Breast epithelium (tissue), 4 donors: ENCODE measurements around the gene TJP2. TPM values are rescaled to one million over a fixed set of nuclear protein-coding genes. Genes with fewer than 3 reads are reported as not detected.
A peak's percentile ranks its signal among the peaks of the same experiment; 100 is the strongest.

Source experiments
- DNase-seq, 2 donors: peaks; one replicate each; pipeline ENCODE4 v3.0.0-alpha.2; 2019; ENCODE audit warnings: low spot score in 2 of 2
- H3K27ac ChIP-seq, 2 donors: fragments of 200-600 bp; sonication (generic) in 1 of 2; one replicate each; pipeline ENCODE4 v1.5.1; 2016 to 2019; ENCODE audit warnings: mild to moderate bottlenecking in 1 of 2
- H3K27me3 ChIP-seq, 2 donors: fragments of 200-600 bp; sonication (generic) in 1 of 2; one replicate each; pipeline versions ENCODE4 v1.5.1 to v1.6.0; 2017 to 2019; ENCODE audit warnings: control low read depth in 1 of 2, mild to moderate bottlenecking in 1 of 2
- H3K36me3 ChIP-seq: fragments of 200-600 bp; one replicate; pipeline ENCODE4 v1.5.1; 2019
- H3K4me1 ChIP-seq, 2 donors: fragments of 200-600 bp; sonication (generic); one replicate each; pipeline ENCODE4 v1.5.1; 2016 to 2019; ENCODE audit warnings: control low read depth in 1 of 2
- H3K4me3 ChIP-seq, 3 donors: fragments of 200-600 bp; sonication (generic); 1 replicate in 2 of 3; 2 replicates in 1 of 3; pipeline ENCODE4 v1.5.1; 2016 to 2019; ENCODE audit warnings: mild to moderate bottlenecking in 3 of 3, moderate library complexity in 2 of 3
- H3K9me3 ChIP-seq, 2 donors: fragments of 200-600 bp; sonication (generic) in 1 of 2; one replicate each; pipeline ENCODE4 v1.5.1; 2016 to 2019; ENCODE audit warnings: control low read depth in 1 of 2
- POLR2A ChIP-seq: fragments of 450-650 bp; IDR thresholded peaks from one replicate; pipeline ENCODE4 v1.6.1; 2016; ENCODE audit warnings: antibody characterized with exemption, mild to moderate bottlenecking, moderate library complexity
- POLR2AphosphoS5 ChIP-seq, 3 donors: sonication (generic); formaldehyde crosslinking; IDR thresholded peaks; one replicate each; pipeline ENCODE4 v1.6.1; 2017; ENCODE audit warnings: antibody characterized with exemption in 3 of 3
- intact Hi-C: fragments of 100-400 bp; cut with DNase I; formaldehyde crosslinking; loops from one replicate; pipeline ENCODE4 v1.15.1; 2023; ENCODE audit warnings: low total_unique reads
- total RNA-seq, 3 donors: library from RNA; depleted of rRNA; stranded (reverse); fragments of >200 nt; gene quantifications; one replicate each; pipeline ENCODE4 v1.1.0, GENCODE V29; 2016
- TF ChIP-seq, protein P1 (sequence below), 3 donors: fragments of 450-650 bp; IDR thresholded peaks; one replicate each; pipeline ENCODE4 v1.5.1; 2016 to 2017; ENCODE audit warnings: antibody characterized with exemption in 3 of 3, mild to moderate bottlenecking in 3 of 3, moderate library complexity in 3 of 3

The TJP2 gene
- 100 to 1,000 TPM in 2 of 3 donors, 10 to 100 TPM in 1; 85.2 to 125 (median 108) TPM for total RNA-seq

GRCh38 chr9:69173891-69174615, at the start of gene TJP2:
Gene TJP2, plus strand, starts transcription at chr9:69174277. Its CDS starts 96 bp downstream, at chr9:69174373.
- H3K36me3 ChIP-seq: no peaks in the 10 kb centered on the region
- TF ChIP-seq, protein P1, sequence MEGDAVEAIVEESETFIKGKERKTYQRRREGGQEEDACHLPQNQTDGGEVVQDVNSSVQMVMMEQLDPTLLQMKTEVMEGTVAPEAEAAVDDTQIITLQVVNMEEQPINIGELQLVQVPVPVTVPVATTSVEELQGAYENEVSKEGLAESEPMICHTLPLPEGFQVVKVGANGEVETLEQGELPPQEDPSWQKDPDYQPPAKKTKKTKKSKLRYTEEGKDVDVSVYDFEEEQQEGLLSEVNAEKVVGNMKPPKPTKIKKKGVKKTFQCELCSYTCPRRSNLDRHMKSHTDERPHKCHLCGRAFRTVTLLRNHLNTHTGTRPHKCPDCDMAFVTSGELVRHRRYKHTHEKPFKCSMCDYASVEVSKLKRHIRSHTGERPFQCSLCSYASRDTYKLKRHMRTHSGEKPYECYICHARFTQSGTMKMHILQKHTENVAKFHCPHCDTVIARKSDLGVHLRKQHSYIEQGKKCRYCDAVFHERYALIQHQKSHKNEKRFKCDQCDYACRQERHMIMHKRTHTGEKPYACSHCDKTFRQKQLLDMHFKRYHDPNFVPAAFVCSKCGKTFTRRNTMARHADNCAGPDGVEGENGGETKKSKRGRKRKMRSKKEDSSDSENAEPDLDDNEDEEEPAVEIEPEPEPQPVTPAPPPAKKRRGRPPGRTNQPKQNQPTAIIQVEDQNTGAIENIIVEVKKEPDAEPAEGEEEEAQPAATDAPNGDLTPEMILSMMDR (IDR thresholded peaks at IDR 0.05): no peak
- TF ChIP-seq POLR2AphosphoS5 (IDR thresholded peaks at IDR 0.05) (no peak), POLR2A (no peak)
- no peaks in the 10 kb centered on the region for H3K9me3 ChIP-seq
- intact Hi-C loops: no loop called here
- DNase-seq: peak; percentile 34 to 65
- H3K4me3 ChIP-seq: peak within 1 kb of the TSS; percentile 61 to 75 (median 70)
- H3K27ac ChIP-seq: peak within 1 kb of the TSS; percentile 68 to 73
- peaks cover 0 to 13% of the 10 kb centered on the region in 2 donors for H3K4me1 ChIP-seq
- no peaks in the 10 kb centered on the region for H3K27me3 ChIP-seq

DNA sequence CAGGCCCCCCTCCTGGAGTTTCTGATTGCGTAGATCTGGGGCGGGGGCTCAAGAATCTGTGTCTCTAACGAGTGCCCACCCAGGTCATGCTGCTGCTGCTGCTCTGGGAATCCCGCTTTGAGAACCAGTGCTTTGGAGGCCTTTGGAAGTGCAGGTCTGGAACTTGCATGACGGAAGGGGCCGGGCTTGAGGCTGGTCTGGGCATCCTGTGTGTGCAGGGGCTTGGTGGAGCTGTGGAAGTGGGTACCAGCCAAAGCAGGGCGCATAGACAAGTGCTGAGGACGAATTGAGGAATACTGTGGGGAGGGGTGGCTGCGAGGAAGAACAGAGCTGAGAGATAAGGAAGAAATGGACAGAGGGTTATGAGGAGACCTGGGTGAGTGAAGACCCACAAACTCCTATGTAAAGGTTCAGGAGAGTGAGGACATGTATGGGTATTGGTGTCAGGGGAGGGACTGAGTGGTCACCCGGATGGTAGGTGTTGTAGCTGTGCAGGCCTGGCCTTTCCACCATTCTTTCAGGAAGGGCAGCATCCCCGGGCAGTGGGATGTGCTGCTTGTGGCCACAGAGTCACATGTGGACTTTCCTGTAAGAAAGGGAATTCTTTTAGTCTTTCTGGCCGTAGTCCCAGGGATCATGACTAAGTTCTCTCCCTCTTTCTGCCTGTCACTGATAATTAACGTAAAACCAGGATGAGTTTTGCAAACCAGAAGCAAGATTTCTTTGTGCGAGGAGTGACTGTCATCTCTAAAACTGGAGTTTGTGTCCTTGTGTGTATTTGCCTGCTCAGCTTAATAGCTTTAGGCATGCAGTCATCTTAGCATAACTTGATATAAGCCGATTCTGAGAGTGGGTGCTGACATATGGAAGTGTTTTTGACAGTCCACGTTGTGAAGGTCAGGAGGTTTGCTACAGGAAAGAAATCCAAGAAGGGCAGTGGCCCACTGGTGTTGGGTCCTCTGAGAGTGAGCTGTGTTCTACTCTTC, 43.3 kb upstream of the TJP2 start:
- Histone ChIP-seq H3K27ac (peak overlapping the region; percentile 6 to 35), H3K27me3 (no peaks in the 10 kb centered on the region), H3K4me1 (peaks cover 5 to 6% of the 10 kb centered on the region in 2 donors), H3K4me3 (no peak overlapping the region), H3K36me3 (no peaks in the 10 kb centered on the region), H3K9me3 (no peaks in the 10 kb centered on the region)
- intact Hi-C loops: no loop called here
- TF ChIP-seq, protein P1 (IDR thresholded peaks at IDR 0.05): no peak
- TF ChIP-seq POLR2A (no peak), POLR2AphosphoS5 (IDR thresholded peaks at IDR 0.05) (no peak)
- peak in 1 of 2 donors; percentile 15 for DNase-seq

- no peaks in the 10 kb centered on the region for H3K9me3 ChIP-seq
- H3K4me3 ChIP-seq: no peak overlapping the region
- no peaks in the 10 kb centered on the region for H3K36me3 ChIP-seq
- TF ChIP-seq POLR2A (no peak), POLR2AphosphoS5 (IDR thresholded peaks at IDR 0.05) (peak in 1 of 3 donors; percentile 47)
- TF ChIP-seq, protein P1 (IDR thresholded peaks at IDR 0.05): no peak
- peak overlapping the region; percentile 6 to 35 for H3K27ac ChIP-seq
- H3K27me3 ChIP-seq: no peaks in the 10 kb centered on the region
- intact Hi-C loops: no loop called here
- DNase-seq: peak in 1 of 2 donors; percentile 15
- peaks cover 5 to 6% of the 10 kb centered on the region in 2 donors for H3K4me1 ChIP-seq
Measured at GRCh38 chr9:69131682-69132081, 42.4 kb upstream of the TJP2 start.

DNA sequence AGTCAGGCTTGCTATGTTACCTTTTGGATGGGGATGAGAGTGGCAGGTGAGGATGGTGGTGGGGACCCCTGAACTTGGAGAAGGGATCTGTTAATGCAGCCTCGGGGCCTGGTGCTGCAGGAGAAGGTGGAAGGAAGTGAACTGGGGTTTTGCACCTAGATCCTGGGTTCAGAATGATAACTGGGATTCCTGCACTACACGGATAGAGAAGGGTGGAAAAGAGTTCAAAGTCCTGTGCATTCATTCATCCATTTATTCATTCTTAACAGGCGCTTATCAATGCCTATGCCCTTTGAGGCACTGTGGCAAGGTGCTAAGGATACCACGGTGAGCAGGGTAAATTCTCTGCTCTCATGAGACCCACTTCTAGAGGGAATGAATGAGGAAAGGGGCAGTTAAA, 41.7 kb upstream of the TJP2 start:
- Histone ChIP-seq H3K9me3 (no peaks in the 10 kb centered on the region), H3K4me1 (peaks cover 5 to 6% of the 10 kb centered on the region in 2 donors), H3K27me3 (no peaks in the 10 kb centered on the region), H3K36me3 (no peaks in the 10 kb centered on the region), H3K4me3 (no peak overlapping the region), H3K27ac (peak overlapping the region; percentile 6 to 25)
- TF ChIP-seq POLR2A: no peak
- no peak for TF ChIP-seq POLR2AphosphoS5 (IDR thresholded peaks at IDR 0.05)
- TF ChIP-seq, protein P1 (IDR thresholded peaks at IDR 0.05): no peak
- intact Hi-C loops: no loop called here
- no peak for DNase-seq
